Heart left ventricle (tissue), 16 donors: ENCODE results near the gene IL17REL. TPM values are rescaled to one million over a fixed set of nuclear protein-coding genes. Genes with fewer than 3 reads are reported as not detected.
A peak's percentile ranks its signal among the peaks of the same experiment; 100 is the strongest.

ENCODE experiments used
- ATAC-seq, 4 donors: fragments of 200-7000 bp; cut with Tn5 transposase; one replicate each; pipeline ENCODE4 v1.9.1; 2020 to 2022; ENCODE audit warnings: moderate library complexity in 4 of 4, mild to moderate bottlenecking in 3 of 4, moderate number of reproducible peaks in 1 of 4
- DNase-seq, 5 donors: peaks; one replicate each; pipeline ENCODE4 v3.0.0-alpha.2; 2020
- H3K27ac ChIP-seq, 12 donors: fragments of 200-600 bp; sonication (generic) in 4 of 12; one replicate each; pipeline versions ENCODE4 v1.5.0 to v1.8.0; 2016 to 2022; ENCODE audit warnings: mild to moderate bottlenecking in 2 of 12
- H3K27me3 ChIP-seq, 9 donors: fragments of 200-600 bp; sonication (generic) in 2 of 9; one replicate each; pipeline versions ENCODE4 v1.5.1 to v1.8.0; 2016 to 2022; ENCODE audit warnings: mild to moderate bottlenecking in 3 of 9
- H3K36me3 ChIP-seq, 9 donors: fragments of 200-600 bp; sonication (generic) in 2 of 9; one replicate each; pipeline versions ENCODE4 v1.5.0 to v1.8.0; 2018 to 2022; ENCODE audit warnings: mild to moderate bottlenecking in 2 of 9
- H3K4me1 ChIP-seq, 12 donors: fragments of 200-600 bp; sonication (generic) in 4 of 12; one replicate each; pipeline versions ENCODE4 v1.5.0 to v1.8.0; 2016 to 2022; ENCODE audit warnings: mild to moderate bottlenecking in 3 of 12
- H3K4me3 ChIP-seq, 12 donors: fragments of 200-600 bp; sonication (generic) in 4 of 12; one replicate each; pipeline versions ENCODE4 v1.5.0 to v1.8.0; 2017 to 2022; ENCODE audit warnings: mild to moderate bottlenecking in 9 of 12, moderate library complexity in 4 of 12
- H3K9me3 ChIP-seq, 12 donors: fragments of 200-600 bp; sonication (generic) in 4 of 12; one replicate each; pipeline versions ENCODE4 v1.5.0 to v1.8.0; 2016 to 2022; ENCODE audit warnings: mild to moderate bottlenecking in 1 of 12
- POLR2A ChIP-seq, 2 donors: fragments of 450-650 bp; IDR thresholded peaks; one replicate each; pipeline ENCODE4 v1.6.1; 2017; ENCODE audit warnings: antibody characterized with exemption in 2 of 2, mild to moderate bottlenecking in 2 of 2, moderate library complexity in 2 of 2
- WGBS, 4 donors: extraction: QIAGEN DNeasy Blood & Tissue Kit in 2 of 4; methylation state at CpG; one replicate each; pipeline versions ENCODE4 v1.1.5 to v1.1.7; 2013 to 2018; 5-methylcytosine and 5-hydroxymethylcytosine counted together
- intact Hi-C, 10 donors: fragments of 100-400 bp; cut with DNase I; formaldehyde crosslinking; loops; one replicate each; pipeline versions ENCODE4 v1.11.1 to v1.14.2; 2022
- polyA plus RNA-seq, 2 donors: library from polyadenylated mRNA; stranded (reverse); fragments of 200-250 nt; gene quantifications; one replicate each; pipeline ENCODE4 v1.2.3, GENCODE V29; 2013
- total RNA-seq, 9 donors: library from RNA; depleted of rRNA in 2 of 9; stranded (reverse); fragments of >200 nt in 2 of 9; fragmentation: NEBNext Ultra II Directional in 3 of 9; extraction: Animal tissue kit (Norgen Biotek cat#: 25700) in 3 of 9; gene quantifications; one replicate each; pipeline versions ENCODE4 v1.1.0 to v1.2.4, GENCODE V29; 2016 to 2023
- TF ChIP-seq, protein P1 (sequence below), 12 donors: fragments of 200-600 bp; sonication (generic) in 4 of 12; IDR thresholded peaks; one replicate each; pipeline versions ENCODE4 v1.5.0 to v1.8.0; 2018 to 2022; ENCODE audit warnings: antibody characterized with exemption in 12 of 12, mild to moderate bottlenecking in 5 of 12
- donor health status: ischemic (EF 13 %, LVEDD 7.1; RV severe dilation, severe dysfunction).
- donor health status: healthy with polysubstance abuse.
- donor health status: DM: no; HTN: yes; CAD: no.
- donor health status: DM: no; HTN: no; CAD: no.
- donor health status: ischemic (EF 25% LVEDD 6.9; RV normal size, moderate dysfunction).
- donor health status: ischemic (EF 25% LVEDD 5.7; RV mildly dilated, moderate dysfunction).
- donor health status: healthy.
- donor health status: DM: yes; HTN: yes; CAD: no.
- donor health status: ischemic (EF 35%, LVEDD 5.7; RV mildly dilated, moderate dysfunction).
- donor health status: nonischemic (EF 11% LVEDD 7.7; RV severe dilation, severe dysfunction).
- donor health status: DM: yes; HTN: yes; CAD: no.
- donor health status: PGD.
- donor health status: ischemic (EF 29% LVEDD 5.4; RV normal size, mild dysfunction).
- donor health status: nonischemic (EF 23%, LVEDD 6.1; RV moderate dilation, normal function).

IL17REL gene
- total and polyA plus RNA-seq, 11 donors, result not detected

DNA sequence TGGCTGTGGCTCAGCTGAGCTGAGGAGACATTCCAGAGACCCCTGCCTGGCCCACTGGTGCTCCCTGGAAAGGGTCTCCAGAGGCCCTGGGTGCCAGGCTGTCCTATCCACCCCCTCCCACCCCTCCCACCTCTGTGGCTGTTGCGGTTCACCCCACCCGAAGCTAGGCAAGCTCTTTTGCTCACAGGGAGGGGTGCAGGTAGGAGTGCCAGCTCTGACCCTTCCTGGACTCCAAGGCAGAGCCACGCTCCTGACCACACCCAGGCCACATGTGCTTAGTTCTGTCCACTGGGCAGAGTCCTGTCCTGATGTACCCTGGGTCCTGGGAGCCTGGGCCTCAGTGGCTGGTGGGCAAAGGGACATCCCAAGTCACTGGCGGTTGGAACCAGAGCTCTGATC lies 16.4 kb downstream of the IL17REL start:
- TF ChIP-seq POLR2A (IDR thresholded peaks at IDR 0.05), result no peak
- TF ChIP-seq, protein P1, sequence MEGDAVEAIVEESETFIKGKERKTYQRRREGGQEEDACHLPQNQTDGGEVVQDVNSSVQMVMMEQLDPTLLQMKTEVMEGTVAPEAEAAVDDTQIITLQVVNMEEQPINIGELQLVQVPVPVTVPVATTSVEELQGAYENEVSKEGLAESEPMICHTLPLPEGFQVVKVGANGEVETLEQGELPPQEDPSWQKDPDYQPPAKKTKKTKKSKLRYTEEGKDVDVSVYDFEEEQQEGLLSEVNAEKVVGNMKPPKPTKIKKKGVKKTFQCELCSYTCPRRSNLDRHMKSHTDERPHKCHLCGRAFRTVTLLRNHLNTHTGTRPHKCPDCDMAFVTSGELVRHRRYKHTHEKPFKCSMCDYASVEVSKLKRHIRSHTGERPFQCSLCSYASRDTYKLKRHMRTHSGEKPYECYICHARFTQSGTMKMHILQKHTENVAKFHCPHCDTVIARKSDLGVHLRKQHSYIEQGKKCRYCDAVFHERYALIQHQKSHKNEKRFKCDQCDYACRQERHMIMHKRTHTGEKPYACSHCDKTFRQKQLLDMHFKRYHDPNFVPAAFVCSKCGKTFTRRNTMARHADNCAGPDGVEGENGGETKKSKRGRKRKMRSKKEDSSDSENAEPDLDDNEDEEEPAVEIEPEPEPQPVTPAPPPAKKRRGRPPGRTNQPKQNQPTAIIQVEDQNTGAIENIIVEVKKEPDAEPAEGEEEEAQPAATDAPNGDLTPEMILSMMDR (IDR thresholded peaks at IDR 0.05), result no peak
- intact Hi-C loops, result loop anchor here in 1 of 10 donors (10.0 kb wide), 1 partner anchor 61 kb away; no protein-coding TSS in a partner anchor
- Histone ChIP-seq H3K36me3 (no peaks in the 10 kb centered on the region), H3K27ac (no peak overlapping the region), H3K4me1 (peaks cover 0 to 18% (median 2%) of the 10 kb centered on the region in 12 donors), H3K4me3 (no peak overlapping the region), H3K9me3 (peaks cover 0 to 11% (median 3%) of the 10 kb centered on the region in 12 donors), H3K27me3 (peaks cover 0 to 11% (median 7%) of the 10 kb centered on the region in 9 donors)
- ATAC-seq (no peak), DNase-seq (peak in 1 of 5 donors; percentile 50)
- WGBS, 4 donors, result 69 to 85% (median 78%) methylated on average over 2 to 4 of the region's 4 CpGs

DNA sequence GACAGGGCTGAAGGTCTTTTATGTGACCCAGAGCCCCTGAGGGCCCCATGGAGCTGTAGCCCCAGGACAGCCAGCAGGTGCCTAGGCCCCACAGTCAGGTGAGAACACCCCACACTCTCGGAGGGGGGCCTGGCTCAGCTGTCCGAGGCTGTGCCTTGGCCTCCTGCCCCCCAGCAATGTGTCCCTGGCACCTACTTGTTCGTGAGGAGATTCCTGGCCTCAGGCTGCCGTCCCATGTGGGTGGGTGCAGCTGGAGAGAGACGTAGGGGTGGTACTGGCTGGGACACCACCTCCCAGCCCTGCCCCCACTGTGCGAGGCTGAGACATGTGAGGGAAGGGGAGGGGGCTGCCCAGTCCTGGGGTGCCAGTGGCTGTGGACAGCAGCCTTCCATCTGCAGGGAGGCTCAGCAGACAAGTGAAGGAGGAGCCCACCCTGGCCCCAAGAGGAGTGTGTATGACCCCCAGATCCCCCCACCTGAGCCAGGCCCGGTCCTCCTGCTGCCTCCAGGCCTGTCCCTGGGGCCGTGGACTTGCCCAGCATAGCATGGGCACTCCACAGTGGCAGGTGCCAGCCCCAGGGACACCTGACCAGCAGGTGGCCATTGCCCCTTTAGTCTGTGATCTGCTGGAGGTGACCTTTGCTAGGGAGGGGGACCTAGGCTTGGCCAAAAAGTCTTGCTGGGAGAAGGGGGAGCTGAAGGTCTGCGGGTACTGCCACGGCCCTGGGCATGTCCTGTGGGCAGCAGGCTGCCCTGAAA lies 17.0 kb downstream of the IL17REL start:
- DNase-seq (peak in 1 of 5 donors; percentile 51), ATAC-seq (no peak)
- 88 to 93% (median 91%) methylated on average over 5 to 10 of the region's 10 CpGs for WGBS, 4 donors
- intact Hi-C loops, result loop anchor here in 1 of 10 donors (10.0 kb wide), 1 partner anchor 61 kb away; no protein-coding TSS in a partner anchor
- H3K4me1 ChIP-seq, result peaks cover 0 to 18% (median 2%) of the 10 kb centered on the region in 12 donors
- TF ChIP-seq POLR2A (IDR thresholded peaks at IDR 0.05), result no peak
- TF ChIP-seq, protein P1 (IDR thresholded peaks at IDR 0.05), result no peak
- H3K4me3 ChIP-seq, result no peak overlapping the region
- no peaks in the 10 kb centered on the region for H3K36me3 ChIP-seq
- H3K27ac ChIP-seq, result no peak overlapping the region
- peaks cover 0 to 17% (median 8%) of the 10 kb centered on the region in 12 donors for H3K9me3 ChIP-seq
- H3K27me3 ChIP-seq, result peaks cover 0 to 11% (median 7%) of the 10 kb centered on the region in 9 donors

DNA sequence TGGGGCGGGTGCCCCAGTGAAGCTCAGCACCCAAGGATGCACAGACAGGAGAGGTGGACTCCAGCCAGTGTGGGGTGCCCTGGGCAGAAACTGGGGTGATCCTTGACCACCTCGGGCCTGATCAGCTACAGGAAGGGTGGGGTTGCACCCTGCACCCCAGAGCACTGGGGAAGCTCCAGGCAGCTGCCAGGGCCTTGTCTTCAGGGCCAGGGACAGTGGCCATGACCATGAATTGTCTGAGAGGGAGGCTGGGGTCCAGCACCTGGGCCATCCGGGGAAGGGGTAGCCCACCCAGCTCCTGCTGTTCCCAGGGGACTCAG lies 17.6 kb downstream of the IL17REL start:
- H3K27me3 ChIP-seq, result peaks cover 0 to 8% (median 3%) of the 10 kb centered on the region in 9 donors
- no peak overlapping the region for H3K27ac ChIP-seq
- intact Hi-C loops, result loop anchor here in 1 of 10 donors (10.0 kb wide), 1 partner anchor 60 kb away; no protein-coding TSS in a partner anchor
- no peak for DNase-seq
- peaks cover 0 to 20% (median 8%) of the 10 kb centered on the region in 12 donors for H3K9me3 ChIP-seq
- TF ChIP-seq POLR2A (IDR thresholded peaks at IDR 0.05), result no peak
- TF ChIP-seq, protein P1 (IDR thresholded peaks at IDR 0.05), result no peak
- WGBS, 4 donors, result 72 to 82% (median 80%) methylated on average over 2 to 3 of the region's 3 CpGs; no CpG with 5 or more reads in 1 of the 4 donors
- H3K4me1 ChIP-seq, result peaks cover 0 to 15% (median 2%) of the 10 kb centered on the region in 12 donors
- H3K36me3 ChIP-seq, result no peaks in the 10 kb centered on the region
- H3K4me3 ChIP-seq, result no peak overlapping the region
- ATAC-seq, result no peak

DNA sequence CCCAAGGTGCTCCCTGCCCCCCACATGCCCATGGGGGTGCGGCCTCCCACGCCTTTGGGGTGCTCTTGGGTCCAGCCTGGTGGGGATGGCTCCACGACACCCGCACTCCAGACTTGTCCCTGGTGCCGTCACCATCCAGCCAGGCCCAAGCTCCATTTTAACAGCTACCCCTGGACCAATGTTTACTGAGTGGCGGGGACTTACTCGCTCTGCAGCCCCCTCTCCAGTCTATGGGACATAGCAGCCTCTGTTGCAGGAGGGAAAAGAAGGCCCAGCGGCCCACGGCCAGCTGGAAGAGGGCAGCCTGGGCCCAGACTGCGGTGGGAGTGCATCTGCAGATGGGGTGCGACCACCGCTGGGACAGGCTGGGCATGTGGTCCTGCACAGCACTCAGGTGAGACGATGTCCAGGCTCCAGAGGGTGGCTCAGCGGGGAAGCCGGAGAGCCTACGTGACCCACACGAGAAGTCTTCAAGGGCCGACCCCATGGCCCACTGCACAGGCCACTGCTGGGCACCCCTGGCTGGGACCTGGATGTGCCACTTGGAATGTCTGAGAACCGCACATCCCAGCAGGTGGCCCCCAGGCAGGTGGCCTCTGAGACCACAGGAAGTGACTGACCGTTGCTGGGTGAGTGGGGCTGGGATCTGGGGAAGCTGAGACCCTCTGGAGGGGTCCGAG lies 18.1 kb downstream of the IL17REL start:
- Histone ChIP-seq H3K4me3 (no peak overlapping the region), H3K27me3 (peaks cover 0 to 4% (median 0%) of the 10 kb centered on the region in 9 donors), H3K36me3 (no peaks in the 10 kb centered on the region), H3K4me1 (peaks cover 0 to 11% (median 2%) of the 10 kb centered on the region in 12 donors), H3K27ac (no peak overlapping the region), H3K9me3 (peaks cover 0 to 21% (median 8%) of the 10 kb centered on the region in 12 donors)
- intact Hi-C loops, result loop anchor here in 5 of 10 donors (5.0 to 10.0 kb wide), 3 partner anchors 38 to 62 kb away; no protein-coding TSS in a partner anchor
- no peak for ATAC-seq
- 93 to 97% (median 94%) methylated on average over 14 to 21 of the region's 21 CpGs for WGBS, 4 donors
- TF ChIP-seq, protein P1 (IDR thresholded peaks at IDR 0.05), result no peak
- TF ChIP-seq POLR2A (IDR thresholded peaks at IDR 0.05), result no peak
- peak in 1 of 5 donors; percentile 61 for DNase-seq
